OCI-LY7 (cell line): Measurements from ENCODE around the gene ZNF343. TPM values are rescaled to one million over a fixed set of nuclear protein-coding genes. Genes with fewer than 3 reads are reported as not detected.

Source experiments
- Bru-seq: library from RNA; stranded (reverse); fragments of 400-500 nt; gene quantifications from one replicate; lab custom pipeline; 2021; lab: Mats Ljungman, UMichigan
- BruChase-seq, 2 experiments: library from RNA; stranded (reverse); fragments of 400-500 nt; gene quantifications; one replicate each; lab custom pipeline; 2021; lab: Mats Ljungman, UMichigan
- BruUV-seq: library from RNA; stranded (reverse); fragments of 400-500 nt; replicated peaks from 2 replicates; lab custom pipeline; 2021; lab: Mats Ljungman, UMichigan
- CTCF ChIA-PET: fragments of 300-600 bp; sonication (Branson Sonifier 250); formaldehyde crosslinking; loops from one replicate; lab custom pipeline; 2022; ENCODE audit warnings: antibody characterized with exemption; ENCODE audit not compliant: unreplicated experiment; lab: Charles Lee
- POLR2A ChIA-PET: fragments of 300-600 bp; sonication (Branson Sonifier 250); formaldehyde crosslinking; loops from one replicate; lab custom pipeline; 2022; ENCODE audit warnings: antibody characterized with exemption; lab: Charles Lee
- DNase-seq: peaks from one replicate; pipeline ENCODE4 v3.0.0-alpha.2; 2015; ENCODE audit warnings: low spot score
- H2AFZ ChIP-seq: fragments of 200-600 bp; sonication (generic), shearing (Covaris generic); 2 replicates; pipeline ENCODE4 v1.6.1; 2014; ENCODE audit warnings: mild to moderate bottlenecking, antibody characterized with exemption, low read length, moderate library complexity
- H3K27ac ChIP-seq: fragments of 200-600 bp; sonication (generic); 2 replicates; pipeline ENCODE4 v1.5.1; 2014; ENCODE audit warnings: mixed run types, low read depth, mild to moderate bottlenecking, moderate library complexity, low read length, inconsistent platforms; ENCODE audit not compliant: poor library complexity, severe bottlenecking
- H3K36me3 ChIP-seq: fragments of 200-600 bp; sonication (generic); 2 replicates; pipeline ENCODE4 v1.6.1; 2014; ENCODE audit warnings: mild to moderate bottlenecking, antibody characterized with exemption, low read length, moderate library complexity, mixed read lengths; ENCODE audit not compliant: insufficient read depth
- H3K4me1 ChIP-seq: fragments of 200-600 bp; sonication (generic); 2 replicates; pipeline ENCODE4 v1.5.1; 2014; ENCODE audit warnings: mild to moderate bottlenecking, low read length; ENCODE audit not compliant: insufficient read depth, poor library complexity, severe bottlenecking
- H3K4me2 ChIP-seq: fragments of 200-600 bp; sonication (generic); 2 replicates; pipeline ENCODE4 v1.6.1; 2014; ENCODE audit warnings: mild to moderate bottlenecking, low read length
- H3K4me3 ChIP-seq: fragments of 200-600 bp; sonication (generic); 2 replicates; pipeline ENCODE4 v1.5.1; 2014; ENCODE audit warnings: mild to moderate bottlenecking, low read depth, low read length; ENCODE audit not compliant: poor library complexity, severe bottlenecking
- H3K79me2 ChIP-seq: fragments of 200-600 bp; sonication (generic); 2 replicates; pipeline ENCODE4 v1.6.1; 2016; ENCODE audit warnings: low read depth, mild to moderate bottlenecking, low read length, moderate library complexity, mixed read lengths; ENCODE audit not compliant: insufficient read depth
- H3K9me2 ChIP-seq: fragments of 200-600 bp; sonication (generic); 2 replicates; pipeline ENCODE4 v1.6.1; 2016; ENCODE audit warnings: mild to moderate bottlenecking, low read length, mixed read lengths; ENCODE audit not compliant: insufficient read depth
- H3K9me3 ChIP-seq: fragments of 200-600 bp; sonication (generic); 2 replicates; pipeline ENCODE4 v1.6.1; 2014; ENCODE audit warnings: mild to moderate bottlenecking, mixed run types, low read length, mixed read lengths
- H4K20me1 ChIP-seq: fragments of 200-600 bp; sonication (generic); 2 replicates; pipeline ENCODE4 v1.6.1; 2014; ENCODE audit warnings: mild to moderate bottlenecking, antibody characterized with exemption, low read length, moderate library complexity, mixed read lengths; ENCODE audit not compliant: insufficient read depth
- EZH2phosphoT487 ChIP-seq: fragments of 200-600 bp; sonication (generic); IDR thresholded peaks from 2 replicates; pipeline ENCODE4 v1.6.1; 2018; ENCODE audit warnings: low read depth, borderline replicate concordance, mild to moderate bottlenecking, mixed run types, antibody characterized with exemption, low read length, moderate library complexity, mixed read lengths
- intact Hi-C: fragments of 100-400 bp; cut with micrococcal nuclease; formaldehyde crosslinking; loops from one replicate; pipeline ENCODE4 v1.10.0; 2022; ENCODE audit not compliant: unreplicated experiment
- long read RNA-seq: library from polyadenylated mRNA; stranded (forward); transcript quantifications from one replicate; pipeline ENCODE4 v2.0.0, GENCODE V29; 2022
- total RNA-seq, 2 experiments: library from RNA; depleted of rRNA in 1 of 2; stranded (reverse); fragments of >200 nt in 1 of 2; shearing (Covaris generic) in 1 of 2; gene quantifications; 2 replicates each; pipeline ENCODE4 v1.2.3, GENCODE V29; 2014 to 2022
- TF ChIP-seq, protein P1 (sequence below): fragments of 200-600 bp; sonication (generic); conservative IDR thresholded peaks from 2 replicates; pipeline ENCODE4 v1.5.1; 2014; ENCODE audit warnings: mild to moderate bottlenecking, antibody characterized with exemption, low read length, moderate library complexity, mixed read lengths

Gene ZNF343
- total RNA-seq (2014; rRNA removed; shearing (Covaris generic)) (7.1 and 10.1 TPM in 2 replicates), total RNA-seq (2022) (11.9 and 14.1 TPM in 2 replicates), Bru-seq, nascent RNA (percentile 44 among the genes with signal in this experiment), BruChase-seq, experiment 1, labeled RNA remaining after a 6-hour chase (percentile 44 among the genes with signal in this experiment), BruChase-seq, experiment 2, labeled RNA remaining after a 2-hour chase (percentile 50 among the genes with signal in this experiment)
- long read RNA-seq, partial matches to known transcripts, result 0 of 12 reads
- long read RNA-seq, other reads (novel, unspliced or antisense), result 9 of 12 reads

DNA sequence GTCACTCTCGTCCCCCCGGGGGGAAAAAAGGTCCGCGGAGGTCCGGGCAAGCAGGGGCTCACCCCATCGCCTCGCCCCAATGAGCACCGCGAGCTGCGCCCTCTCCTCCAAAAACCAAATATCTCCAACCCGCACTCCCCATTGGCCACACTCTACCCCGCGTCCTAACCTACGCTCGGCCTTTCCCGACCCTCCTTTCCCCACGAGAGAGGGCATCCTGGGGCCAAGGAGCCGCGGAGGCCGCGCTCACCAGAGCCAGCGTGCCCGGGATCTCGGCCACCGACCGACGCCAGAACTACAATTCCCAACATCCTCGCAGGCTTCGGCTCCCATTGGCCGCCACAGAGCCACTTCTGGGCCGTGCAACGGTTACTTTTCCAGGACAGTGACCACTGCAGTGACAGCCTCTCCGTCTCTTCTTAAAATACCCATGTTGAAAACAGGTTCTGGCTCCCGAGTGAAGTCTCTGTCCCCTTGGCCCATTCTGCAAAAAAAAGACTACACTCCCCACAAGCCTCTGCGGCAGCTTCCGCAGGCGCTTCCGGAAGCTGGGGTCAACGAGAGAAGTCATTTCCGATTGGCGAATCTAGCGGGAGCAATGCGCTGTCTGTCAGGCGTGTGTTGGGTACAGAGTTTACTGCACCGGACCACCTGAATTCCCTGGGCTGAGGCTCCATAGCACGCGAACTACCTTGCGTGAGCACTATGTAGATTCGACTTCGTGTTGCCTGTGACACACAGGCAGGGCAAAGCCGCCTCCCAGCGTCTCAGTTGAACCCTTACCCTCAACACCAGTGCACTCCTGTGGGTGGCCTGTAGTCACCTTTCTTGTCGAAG lies at the start of gene ZNF343:
Gene ZNF343 (minus strand): TSS at position 285 of the 837 bp plus-strand sequence. CDS start 15,020 bp downstream, outside the sequence.
- H3K4me1 ChIP-seq, result peaks cover 18% of the 10 kb centered on the region
- H3K36me3 ChIP-seq, result no peaks in the 10 kb centered on the region
- H3K9me3 ChIP-seq, result no peaks in the 10 kb centered on the region
- TF ChIP-seq, protein P1, sequence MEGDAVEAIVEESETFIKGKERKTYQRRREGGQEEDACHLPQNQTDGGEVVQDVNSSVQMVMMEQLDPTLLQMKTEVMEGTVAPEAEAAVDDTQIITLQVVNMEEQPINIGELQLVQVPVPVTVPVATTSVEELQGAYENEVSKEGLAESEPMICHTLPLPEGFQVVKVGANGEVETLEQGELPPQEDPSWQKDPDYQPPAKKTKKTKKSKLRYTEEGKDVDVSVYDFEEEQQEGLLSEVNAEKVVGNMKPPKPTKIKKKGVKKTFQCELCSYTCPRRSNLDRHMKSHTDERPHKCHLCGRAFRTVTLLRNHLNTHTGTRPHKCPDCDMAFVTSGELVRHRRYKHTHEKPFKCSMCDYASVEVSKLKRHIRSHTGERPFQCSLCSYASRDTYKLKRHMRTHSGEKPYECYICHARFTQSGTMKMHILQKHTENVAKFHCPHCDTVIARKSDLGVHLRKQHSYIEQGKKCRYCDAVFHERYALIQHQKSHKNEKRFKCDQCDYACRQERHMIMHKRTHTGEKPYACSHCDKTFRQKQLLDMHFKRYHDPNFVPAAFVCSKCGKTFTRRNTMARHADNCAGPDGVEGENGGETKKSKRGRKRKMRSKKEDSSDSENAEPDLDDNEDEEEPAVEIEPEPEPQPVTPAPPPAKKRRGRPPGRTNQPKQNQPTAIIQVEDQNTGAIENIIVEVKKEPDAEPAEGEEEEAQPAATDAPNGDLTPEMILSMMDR, result no peak
- TF ChIP-seq EZH2phosphoT487, result no peak
- peak; percentile 88 for DNase-seq
- peak within 1 kb of the TSS; percentile 38 for H3K27ac ChIP-seq
- H3K9me2 ChIP-seq, result no peaks in the 10 kb centered on the region
- H4K20me1 ChIP-seq, result no peaks in the 10 kb centered on the region
- H3K79me2 ChIP-seq, result peaks cover 15% of the 10 kb centered on the region; the same call in 1 of the 2 replicates
- H3K4me3 ChIP-seq, result peak within 1 kb of the TSS; percentile 87
- BruUV-seq, result no TSS peak
- H3K4me2 ChIP-seq, result peak within 1 kb of the TSS; percentile 84
- CTCF ChIA-PET, result no interaction called here
- intact Hi-C loops, result loop anchor here (1.0 kb wide), 1 partner anchor 39 kb away; the partner anchor contains the start of gene SNRPB
- POLR2A ChIA-PET, result interaction anchor here (1.0 kb wide), 1 partner anchor 38 kb away, joined by 3 read pairs; the partner anchor contains the start of gene SNRPB
- H2AFZ ChIP-seq, result peak within 1 kb of the TSS; percentile 84

DNA sequence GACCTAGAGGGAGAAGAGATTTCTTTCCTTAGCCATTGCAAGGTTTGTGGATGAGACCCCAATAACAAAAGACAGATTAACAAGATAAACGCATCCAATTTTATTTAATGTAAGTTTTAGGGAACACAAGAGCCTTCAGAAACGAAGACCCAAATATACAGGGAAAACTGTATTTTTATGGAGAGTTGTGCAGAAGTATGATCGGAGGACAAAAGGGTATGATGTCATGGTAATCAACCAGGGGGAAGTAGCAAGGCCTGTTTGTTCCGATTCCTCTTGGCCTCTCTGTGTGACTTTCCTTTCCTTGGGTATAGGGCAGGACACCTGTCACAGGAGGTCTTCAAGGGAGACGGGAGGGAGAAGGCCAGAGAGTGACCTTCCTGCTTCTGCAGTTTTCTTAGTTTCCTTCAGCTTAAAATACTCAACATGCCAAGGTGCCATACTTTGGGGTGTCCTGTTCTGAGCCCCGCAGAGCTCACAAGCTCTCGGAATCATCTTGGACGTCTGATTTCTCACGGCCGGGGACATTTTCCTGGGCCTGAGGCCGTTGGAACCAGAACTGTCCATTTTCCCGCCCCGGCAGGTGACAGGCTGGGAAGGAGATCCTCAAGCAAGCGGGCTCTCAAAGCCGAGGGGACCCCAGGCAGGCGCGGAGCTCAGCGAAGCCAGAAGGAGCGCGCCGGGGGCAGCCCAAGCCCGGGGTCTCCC lies 49.3 kb upstream of the ZNF343 start:
- no TSS peak for BruUV-seq
- Histone ChIP-seq H2AFZ (no peak overlapping the region), H3K4me2 (no peak overlapping the region), H4K20me1 (no peaks in the 10 kb centered on the region), H3K36me3 (no peaks in the 10 kb centered on the region), H3K27ac (no peak overlapping the region), H3K9me2 (no peaks in the 10 kb centered on the region), H3K4me1 (no peaks in the 10 kb centered on the region), H3K4me3 (no peak overlapping the region), H3K9me3 (no peaks in the 10 kb centered on the region), H3K79me2 (no peaks in the 10 kb centered on the region)
- ChIA-PET CTCF (no interaction called here), POLR2A (no interaction called here)
- TF ChIP-seq, protein P1, result no peak
- no peak for TF ChIP-seq EZH2phosphoT487
- DNase-seq, result no peak
- intact Hi-C loops, result no loop called here
